Measurements from ENCODE around the gene EZH2.

The EZH2 gene

DNA sequence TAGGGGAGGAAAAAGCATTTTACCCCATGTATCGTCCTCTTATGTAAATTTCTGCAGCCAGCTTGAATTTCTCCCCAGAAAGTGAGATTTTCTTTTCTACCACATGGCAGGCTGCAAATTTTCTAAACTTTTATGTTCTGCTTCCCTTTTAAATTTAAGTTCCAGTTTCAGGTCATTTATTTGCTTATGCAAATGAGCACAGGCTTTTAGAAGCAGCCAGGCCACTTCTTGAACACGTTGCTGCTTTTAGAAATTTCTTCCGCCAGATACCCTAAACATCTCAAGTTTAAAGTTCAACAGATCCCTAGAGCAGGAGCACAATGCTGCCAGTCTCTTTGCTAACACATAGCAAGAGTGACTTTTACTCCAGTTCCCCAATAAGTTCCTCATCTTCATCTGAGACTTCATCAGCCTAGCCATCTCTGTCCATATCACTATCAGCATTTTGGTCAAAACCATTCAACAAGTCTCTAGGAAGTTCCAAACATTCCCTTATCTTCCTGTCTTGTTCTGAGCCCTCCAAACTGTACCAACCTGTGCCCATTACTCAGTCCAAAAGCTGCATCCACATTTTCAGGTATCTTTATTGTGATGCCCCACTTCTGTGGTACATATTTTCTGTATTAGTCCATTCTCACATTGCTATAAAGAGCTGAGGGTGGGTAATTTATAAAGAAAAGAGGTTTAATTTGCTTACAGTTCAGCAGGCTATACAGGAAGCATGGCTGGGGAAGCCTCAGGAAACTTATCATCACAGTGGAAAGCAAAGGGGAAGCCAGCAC lies 16.3 kb downstream of the EZH2 start:
- no peak for DNase-seq (ENCODE audit: low read depth)
- no peak overlapping the region for H3K4me3 ChIP-seq (ENCODE audit: control insufficient read depth, low read depth, low read length)
- TF ChIP-seq, protein P1, sequence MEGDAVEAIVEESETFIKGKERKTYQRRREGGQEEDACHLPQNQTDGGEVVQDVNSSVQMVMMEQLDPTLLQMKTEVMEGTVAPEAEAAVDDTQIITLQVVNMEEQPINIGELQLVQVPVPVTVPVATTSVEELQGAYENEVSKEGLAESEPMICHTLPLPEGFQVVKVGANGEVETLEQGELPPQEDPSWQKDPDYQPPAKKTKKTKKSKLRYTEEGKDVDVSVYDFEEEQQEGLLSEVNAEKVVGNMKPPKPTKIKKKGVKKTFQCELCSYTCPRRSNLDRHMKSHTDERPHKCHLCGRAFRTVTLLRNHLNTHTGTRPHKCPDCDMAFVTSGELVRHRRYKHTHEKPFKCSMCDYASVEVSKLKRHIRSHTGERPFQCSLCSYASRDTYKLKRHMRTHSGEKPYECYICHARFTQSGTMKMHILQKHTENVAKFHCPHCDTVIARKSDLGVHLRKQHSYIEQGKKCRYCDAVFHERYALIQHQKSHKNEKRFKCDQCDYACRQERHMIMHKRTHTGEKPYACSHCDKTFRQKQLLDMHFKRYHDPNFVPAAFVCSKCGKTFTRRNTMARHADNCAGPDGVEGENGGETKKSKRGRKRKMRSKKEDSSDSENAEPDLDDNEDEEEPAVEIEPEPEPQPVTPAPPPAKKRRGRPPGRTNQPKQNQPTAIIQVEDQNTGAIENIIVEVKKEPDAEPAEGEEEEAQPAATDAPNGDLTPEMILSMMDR (conservative IDR thresholded peaks at IDR 0.05; ENCODE audit: control insufficient read depth, insufficient read depth, low read depth, low read length) = no peak

DNA sequence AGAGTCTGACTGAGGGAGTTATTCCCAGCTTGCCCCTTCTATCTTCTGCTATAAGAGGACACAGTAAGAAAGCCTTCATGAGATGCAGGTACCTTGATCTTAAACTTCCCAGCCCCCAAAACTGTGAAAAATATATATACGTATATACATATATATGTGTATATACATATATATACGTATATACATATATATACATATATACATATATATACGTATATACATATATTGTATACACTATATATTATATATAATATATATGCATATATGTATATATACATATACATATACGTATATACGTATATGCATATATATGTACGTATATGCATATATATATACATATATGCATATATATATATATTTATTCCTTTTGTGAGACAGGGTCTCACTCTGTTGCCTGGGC lies 17.7 kb downstream of the EZH2 start:
- TF ChIP-seq, protein P1 (conservative IDR thresholded peaks at IDR 0.05; ENCODE audit: control insufficient read depth, insufficient read depth, low read depth, low read length) = no peak
- no peak for DNase-seq (ENCODE audit: low read depth)
- H3K4me3 ChIP-seq (ENCODE audit: control insufficient read depth, low read depth, low read length) = no peak overlapping the region

DNA sequence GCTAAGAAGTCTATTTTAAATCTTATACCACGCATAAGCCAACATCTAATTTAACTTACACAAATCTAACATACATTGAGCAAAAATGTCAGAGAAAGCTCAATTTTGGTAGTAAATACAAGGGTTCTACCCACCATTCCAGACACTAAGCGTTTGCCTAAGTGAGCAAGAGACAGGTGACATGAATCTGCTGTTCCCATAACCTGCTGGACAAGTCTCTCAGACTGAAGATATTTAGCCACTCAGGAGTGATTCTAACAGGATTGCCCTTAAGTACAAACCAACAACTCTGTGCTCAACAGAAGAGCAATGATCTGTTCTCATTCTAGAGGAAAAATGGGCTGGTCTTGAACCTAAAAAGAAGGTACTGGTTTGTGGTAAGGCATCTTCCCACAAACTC lies 18.8 kb downstream of the EZH2 start:
- no peak overlapping the region for H3K4me3 ChIP-seq (ENCODE audit: control insufficient read depth, low read depth, low read length)
- TF ChIP-seq, protein P1 (conservative IDR thresholded peaks at IDR 0.05; ENCODE audit: control insufficient read depth, insufficient read depth, low read depth, low read length) = no peak
- DNase-seq (ENCODE audit: low read depth) = no peak

DNA sequence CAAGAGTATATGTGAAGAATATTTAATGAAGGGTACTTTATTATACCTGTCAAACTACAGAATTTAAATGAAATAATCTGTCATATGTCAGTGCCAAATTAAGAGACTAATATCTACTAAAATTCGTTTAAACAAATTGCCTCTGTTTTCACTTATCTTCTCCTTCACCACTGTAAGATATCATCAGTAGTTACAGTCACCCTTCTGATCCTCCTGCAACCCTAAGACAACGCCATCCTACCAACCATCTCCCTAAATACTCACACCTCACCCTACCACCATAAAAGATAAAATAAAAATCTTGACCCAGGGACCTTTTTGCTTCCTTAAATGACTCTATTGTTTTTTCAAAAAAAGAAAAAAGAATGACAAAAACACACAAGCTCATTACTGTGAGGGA lies 20.8 kb downstream of the EZH2 start:
- no peak for DNase-seq (ENCODE audit: low read depth)
- no peak overlapping the region for H3K4me3 ChIP-seq (ENCODE audit: control insufficient read depth, low read depth, low read length)
- TF ChIP-seq, protein P1 (conservative IDR thresholded peaks at IDR 0.05; ENCODE audit: control insufficient read depth, insufficient read depth, low read depth, low read length) = no peak

DNA sequence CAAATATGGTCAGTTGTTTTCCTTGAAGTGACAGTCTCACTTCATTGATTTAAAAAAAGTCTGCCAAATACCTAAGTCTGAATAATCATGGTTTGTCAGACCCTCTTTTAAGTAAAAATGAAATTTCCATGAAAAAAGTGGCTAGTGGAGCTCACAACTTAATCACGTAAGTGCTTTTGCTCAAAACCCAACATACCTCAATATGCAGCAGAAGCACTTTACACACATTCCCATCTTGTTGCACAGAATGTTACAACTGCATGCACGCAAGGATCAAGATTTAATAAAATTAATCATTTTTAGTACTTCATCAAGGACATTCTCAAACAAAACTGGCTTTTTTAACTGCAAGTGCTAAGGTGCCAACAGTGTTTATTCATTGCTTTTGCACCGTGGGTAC lies 21.6 kb downstream of the EZH2 start:
- DNase-seq (ENCODE audit: low read depth) = no peak
- TF ChIP-seq, protein P1 (conservative IDR thresholded peaks at IDR 0.05; ENCODE audit: control insufficient read depth, insufficient read depth, low read depth, low read length) = no peak
- no peak overlapping the region for H3K4me3 ChIP-seq (ENCODE audit: control insufficient read depth, low read depth, low read length)

DNA sequence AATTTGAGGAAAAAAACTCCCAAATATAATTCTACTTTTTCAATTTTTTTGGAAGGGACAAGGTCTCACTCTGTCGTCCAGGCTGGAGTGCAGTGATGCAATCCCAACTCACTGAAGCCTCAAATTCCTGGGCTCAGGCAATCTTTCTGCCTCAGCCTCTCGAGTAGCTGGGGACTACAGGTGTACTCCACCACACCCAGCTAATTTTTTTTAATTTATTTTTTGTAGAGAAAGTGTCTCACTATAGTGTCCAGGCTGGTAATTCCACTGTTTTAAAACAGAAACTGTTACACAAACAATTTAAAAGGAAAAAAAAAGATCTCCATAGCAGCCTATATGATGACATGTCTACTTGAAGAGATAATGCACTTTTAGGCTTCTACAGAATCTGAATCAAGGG lies 25.6 kb downstream of the EZH2 start:
- TF ChIP-seq, protein P1 (conservative IDR thresholded peaks at IDR 0.05; ENCODE audit: control insufficient read depth, insufficient read depth, low read depth, low read length) = no peak
- H3K4me3 ChIP-seq (ENCODE audit: control insufficient read depth, low read depth, low read length) = no peak overlapping the region
- DNase-seq (ENCODE audit: low read depth) = no peak
